ENCODE data around the gene ERFL. TPM values are rescaled to one million over a fixed set of nuclear protein-coding genes. Genes with fewer than 3 reads are reported as not detected.

ERFL gene
- total RNA-seq, 4 donors from 2014 or later, result 0.27 to 1.9 (median 0.95) TPM

GRCh38 chr19:41887711-41888382 is 40.4 kb downstream of the ERFL start:
- WGBS, 2 donors (ENCODE audit: low coverage in 1 of 2), result 24 to 30% methylated on average over 5 to 17 of the region's 17 CpGs
- Histone ChIP-seq H3K4me3 (peak overlapping the region in 1 of 4 donors; percentile 31), H3K36me3 (peaks cover 0 to 12% (median 4%) of the 10 kb centered on the region in 4 donors), H3K27me3 (no peaks in the 10 kb centered on the region), H3K9me3 (no peaks in the 10 kb centered on the region), H3K27ac (peak overlapping the region; percentile 56 to 91 (median 60)), H3K4me1 (peaks cover 23 to 41% (median 33%) of the 10 kb centered on the region in 4 donors)
- peak; percentile 77 for DNase-seq
- intact Hi-C loops (cut with DNase I; ENCODE audit: low total_unique reads), result no loop called here
- in situ Hi-C loops (cut with MboI; ENCODE audit: low pct_ligation_motif_present in 1 of 4, low pct_unique_long_range_greater_than_20kb in 1 of 4, low sequenced_read_pairs in 3 of 4), result no loop called here
- TF ChIP-seq POLR2AphosphoS5 (IDR thresholded peaks at IDR 0.05) (no peak), POLR2A (IDR thresholded peaks at IDR 0.05) (no peak), CTCF (IDR thresholded peaks at IDR 0.05) (peak in 3 of 5 experiments; percentile 14 to 57 (median 14)), EP300 (IDR thresholded peaks at IDR 0.05; ENCODE audit: low read depth) (no peak)

GRCh38 chr19:41886761-41887710 is 41.2 kb downstream of the ERFL start:
- intact Hi-C loops (cut with DNase I; ENCODE audit: low total_unique reads) (no loop called here), in situ Hi-C loops (cut with MboI; ENCODE audit: low pct_ligation_motif_present in 1 of 4, low pct_unique_long_range_greater_than_20kb in 1 of 4, low sequenced_read_pairs in 3 of 4) (no loop called here)
- peak overlapping the region; percentile 56 to 91 (median 60) for H3K27ac ChIP-seq
- TF ChIP-seq CTCF (IDR thresholded peaks at IDR 0.05) (no peak), POLR2AphosphoS5 (IDR thresholded peaks at IDR 0.05) (peak in 2 of 3 donors; percentile 3), EP300 (IDR thresholded peaks at IDR 0.05; ENCODE audit: low read depth) (no peak), POLR2A (IDR thresholded peaks at IDR 0.05) (peak; percentile 28)
- peak; percentile 51 for DNase-seq
- peak overlapping the region in 1 of 4 donors; percentile 31 for H3K4me3 ChIP-seq
- H3K4me1 ChIP-seq, result peaks cover 23 to 48% (median 38%) of the 10 kb centered on the region in 4 donors
- WGBS, 2 donors (ENCODE audit: low coverage in 1 of 2), result 45 to 59% methylated on average over 8 to 13 of the region's 13 CpGs
- H3K9me3 ChIP-seq, result no peaks in the 10 kb centered on the region
- no peaks in the 10 kb centered on the region for H3K27me3 ChIP-seq
- H3K36me3 ChIP-seq, result peaks cover 0 to 12% (median 4%) of the 10 kb centered on the region in 4 donors

GRCh38 chr19:41883821-41884733 is 44.2 kb downstream of the ERFL start:
- in situ Hi-C loops (cut with MboI; ENCODE audit: low pct_ligation_motif_present in 1 of 4, low pct_unique_long_range_greater_than_20kb in 1 of 4, low sequenced_read_pairs in 3 of 4), result no loop called here
- peak in 1 of 5 experiments; percentile 18 for TF ChIP-seq CTCF (IDR thresholded peaks at IDR 0.05)
- peak; percentile 91 for TF ChIP-seq POLR2A (IDR thresholded peaks at IDR 0.05)
- TF ChIP-seq POLR2AphosphoS5 (IDR thresholded peaks at IDR 0.05), result peak; percentile 85 to 94 (median 86)
- TF ChIP-seq EP300 (IDR thresholded peaks at IDR 0.05; ENCODE audit: low read depth), result no peak
- no peaks in the 10 kb centered on the region for H3K27me3 ChIP-seq
- peak overlapping the region; percentile 82 to 91 (median 87) for H3K27ac ChIP-seq
- H3K9me3 ChIP-seq, result no peaks in the 10 kb centered on the region
- peak; percentile 97 for DNase-seq
- peaks cover 0 to 2% (median 0%) of the 10 kb centered on the region in 4 donors for H3K36me3 ChIP-seq
- WGBS, 2 donors (ENCODE audit: low coverage in 1 of 2), result 0 to 10% methylated on average over 2 to 23 of the region's 66 CpGs
- peaks cover 23 to 45% (median 38%) of the 10 kb centered on the region in 4 donors for H3K4me1 ChIP-seq
- H3K4me3 ChIP-seq, result peak overlapping the region; percentile 46 to 99 (median 79)
- intact Hi-C loops (cut with DNase I; ENCODE audit: low total_unique reads), result no loop called here

All from transverse colon (tissue), 4 donors.